DOHH2 (cell line): ENCODE data around the gene ORM1.

ENCODE experiments used
- EZH2phosphoT487 ChIP-seq: fragments of 200-600 bp; sonication (generic); IDR thresholded peaks from 2 replicates; pipeline ENCODE4 v1.6.1; 2017; ENCODE audit warnings: borderline replicate concordance, mild to moderate bottlenecking, antibody characterized with exemption, low read length, moderate library complexity, mixed read lengths
- TF ChIP-seq, protein P1 (sequence below): fragments of 200-600 bp; sonication (generic); IDR thresholded peaks from one replicate; pipeline ENCODE4 v1.5.1; 2014; ENCODE audit warnings: antibody characterized with exemption, mild to moderate bottlenecking, low read depth, low read length; ENCODE audit not compliant: poor library complexity, severe bottlenecking

DNA sequence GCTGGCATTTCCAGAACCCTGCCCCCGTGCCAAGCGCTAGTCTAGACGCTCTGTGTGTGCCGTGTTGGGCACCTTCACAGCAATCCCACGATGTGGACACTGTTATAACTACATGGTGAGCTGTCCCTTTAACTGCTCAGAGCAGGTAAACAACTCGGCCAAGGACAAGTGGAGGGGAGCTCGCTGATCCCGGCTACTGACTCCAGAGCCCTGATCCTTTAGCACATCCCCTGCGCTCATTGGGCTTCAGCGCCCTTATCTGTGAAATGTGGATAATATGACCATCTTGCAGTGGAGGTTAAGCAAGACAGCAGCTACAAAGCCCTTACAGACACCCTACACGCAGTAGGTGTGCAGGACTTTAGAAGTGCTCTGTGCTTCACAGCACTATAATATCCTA, 23.2 kb downstream of the ORM1 start:
- TF ChIP-seq, protein P1, sequence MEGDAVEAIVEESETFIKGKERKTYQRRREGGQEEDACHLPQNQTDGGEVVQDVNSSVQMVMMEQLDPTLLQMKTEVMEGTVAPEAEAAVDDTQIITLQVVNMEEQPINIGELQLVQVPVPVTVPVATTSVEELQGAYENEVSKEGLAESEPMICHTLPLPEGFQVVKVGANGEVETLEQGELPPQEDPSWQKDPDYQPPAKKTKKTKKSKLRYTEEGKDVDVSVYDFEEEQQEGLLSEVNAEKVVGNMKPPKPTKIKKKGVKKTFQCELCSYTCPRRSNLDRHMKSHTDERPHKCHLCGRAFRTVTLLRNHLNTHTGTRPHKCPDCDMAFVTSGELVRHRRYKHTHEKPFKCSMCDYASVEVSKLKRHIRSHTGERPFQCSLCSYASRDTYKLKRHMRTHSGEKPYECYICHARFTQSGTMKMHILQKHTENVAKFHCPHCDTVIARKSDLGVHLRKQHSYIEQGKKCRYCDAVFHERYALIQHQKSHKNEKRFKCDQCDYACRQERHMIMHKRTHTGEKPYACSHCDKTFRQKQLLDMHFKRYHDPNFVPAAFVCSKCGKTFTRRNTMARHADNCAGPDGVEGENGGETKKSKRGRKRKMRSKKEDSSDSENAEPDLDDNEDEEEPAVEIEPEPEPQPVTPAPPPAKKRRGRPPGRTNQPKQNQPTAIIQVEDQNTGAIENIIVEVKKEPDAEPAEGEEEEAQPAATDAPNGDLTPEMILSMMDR, result no peak
- no peak for TF ChIP-seq EZH2phosphoT487
